Activated CD8-positive, alpha-beta T cell treated with anti-CD3 and anti-CD28 coated beads, Interleukin-2, amount 10 ng/mL, durations not matched to agents 7 days and 5 days (primary cell): ENCODE results near the gene ARHGAP26. TPM values are rescaled to one million over a fixed set of nuclear protein-coding genes. Genes with fewer than 3 reads are reported as not detected.

Experiments
- ATAC-seq: fragments of 150-1000 bp; cut with Tn5 transposase; one replicate; pipeline ENCODE4 v1.10.0; 2021; ENCODE audit warnings: moderate library complexity
- CTCF ChIA-PET: fragments of 350-600 bp; sonication (Branson Sonifier 250); formaldehyde crosslinking; loops from one replicate; lab custom pipeline; 2021; ENCODE audit warnings: antibody characterized with exemption; lab: Charles Lee
- POLR2A ChIA-PET: fragments of 350-600 bp; sonication (Branson Sonifier 250); formaldehyde crosslinking; loops from one replicate; lab custom pipeline; 2021; ENCODE audit warnings: antibody characterized with exemption; lab: Charles Lee
- DNase-seq: peaks from one replicate; pipeline ENCODE4 v3.0.0-alpha.2; 2020
- H3K27ac Mint-ChIP-seq: one replicate; pipeline ENCODE4 v1.8.0; 2021; ENCODE audit warnings: mild to moderate bottlenecking, mixed read lengths
- H3K27me3 Mint-ChIP-seq: one replicate; pipeline ENCODE4 v1.8.0; 2021; ENCODE audit warnings: low read depth, mixed read lengths
- H3K36me3 Mint-ChIP-seq: one replicate; pipeline ENCODE4 v1.8.0; 2021; ENCODE audit warnings: low read depth, mixed read lengths
- H3K4me1 Mint-ChIP-seq: one replicate; pipeline ENCODE4 v1.8.0; 2021; ENCODE audit warnings: low read depth, mixed read lengths
- H3K4me3 Mint-ChIP-seq: one replicate; pipeline ENCODE4 v1.8.0; 2021; ENCODE audit warnings: mild to moderate bottlenecking, mixed read lengths
- H3K9me3 Mint-ChIP-seq: one replicate; pipeline ENCODE4 v1.8.0; 2022; ENCODE audit warnings: mixed read lengths; ENCODE audit not compliant: insufficient read depth
- total RNA-seq, 2 experiments: library from RNA; stranded (reverse); gene quantifications; one replicate each; pipeline ENCODE4 v1.2.3, GENCODE V29; 2021

Gene ARHGAP26
- total RNA-seq, 2 experiments from 2014 or later = 25.4 to 30.3 TPM

DNA sequence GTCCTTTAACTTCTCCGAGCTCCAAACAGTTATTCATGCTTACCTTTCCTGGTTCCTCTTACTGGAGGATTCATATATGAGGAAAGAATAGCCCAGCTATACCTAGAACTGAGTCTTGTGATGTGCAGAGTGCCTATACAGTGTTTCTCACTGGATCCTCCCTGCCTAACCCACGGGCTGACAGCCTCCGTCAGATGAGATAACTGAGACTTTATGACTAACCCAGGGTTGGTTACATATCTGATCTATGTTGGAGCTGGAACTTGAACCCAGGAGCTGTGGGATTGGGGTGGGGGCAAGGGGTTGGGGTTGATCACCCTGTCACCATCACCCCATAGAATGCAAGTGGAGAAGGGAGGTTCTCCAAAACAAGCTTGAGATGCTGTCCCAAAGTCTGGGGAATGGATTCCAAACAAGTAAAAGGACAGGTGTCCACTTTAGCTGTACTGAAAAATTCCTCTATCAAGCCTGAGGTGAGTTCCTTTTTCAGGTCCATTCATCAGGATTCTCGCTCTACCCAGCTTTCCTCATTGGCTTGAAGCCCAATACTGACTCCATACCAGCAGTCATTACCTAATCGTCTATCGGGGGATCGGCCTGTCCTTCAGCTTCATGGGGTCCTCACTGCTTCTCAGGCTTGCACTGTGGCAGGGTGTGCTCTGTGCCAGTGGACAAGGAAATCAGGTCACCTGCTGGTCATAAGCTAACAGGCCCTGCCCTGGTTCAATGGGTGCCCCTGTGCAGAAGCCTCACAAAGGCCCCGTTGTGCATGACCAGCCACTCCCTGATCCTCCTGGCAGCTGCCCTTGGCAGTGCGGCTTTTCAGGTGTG lies 100.6 kb downstream of the ARHGAP26 start:
- H3K9me3 Mint-ChIP-seq = no peaks in the 10 kb centered on the region
- H3K27me3 Mint-ChIP-seq = no peaks in the 10 kb centered on the region
- peaks cover 16% of the 10 kb centered on the region for H3K4me1 Mint-ChIP-seq
- no peak overlapping the region for H3K4me3 Mint-ChIP-seq
- H3K36me3 Mint-ChIP-seq = no peaks in the 10 kb centered on the region
- POLR2A ChIA-PET = interaction anchor here (1.1 kb wide), 1 partner anchor 25 kb away, joined by 3 read pairs; no protein-coding TSS in a partner anchor
- DNase-seq = no peak
- ATAC-seq = no peak
- CTCF ChIA-PET = interaction anchor here (0.6 to 21.9 kb wide), 11 partner anchors 9 to 171 kb away, joined by 3 to 468 read pairs (median 6); partner anchors contain the start of gene ARHGAP26
- H3K27ac Mint-ChIP-seq = no peak overlapping the region

DNA sequence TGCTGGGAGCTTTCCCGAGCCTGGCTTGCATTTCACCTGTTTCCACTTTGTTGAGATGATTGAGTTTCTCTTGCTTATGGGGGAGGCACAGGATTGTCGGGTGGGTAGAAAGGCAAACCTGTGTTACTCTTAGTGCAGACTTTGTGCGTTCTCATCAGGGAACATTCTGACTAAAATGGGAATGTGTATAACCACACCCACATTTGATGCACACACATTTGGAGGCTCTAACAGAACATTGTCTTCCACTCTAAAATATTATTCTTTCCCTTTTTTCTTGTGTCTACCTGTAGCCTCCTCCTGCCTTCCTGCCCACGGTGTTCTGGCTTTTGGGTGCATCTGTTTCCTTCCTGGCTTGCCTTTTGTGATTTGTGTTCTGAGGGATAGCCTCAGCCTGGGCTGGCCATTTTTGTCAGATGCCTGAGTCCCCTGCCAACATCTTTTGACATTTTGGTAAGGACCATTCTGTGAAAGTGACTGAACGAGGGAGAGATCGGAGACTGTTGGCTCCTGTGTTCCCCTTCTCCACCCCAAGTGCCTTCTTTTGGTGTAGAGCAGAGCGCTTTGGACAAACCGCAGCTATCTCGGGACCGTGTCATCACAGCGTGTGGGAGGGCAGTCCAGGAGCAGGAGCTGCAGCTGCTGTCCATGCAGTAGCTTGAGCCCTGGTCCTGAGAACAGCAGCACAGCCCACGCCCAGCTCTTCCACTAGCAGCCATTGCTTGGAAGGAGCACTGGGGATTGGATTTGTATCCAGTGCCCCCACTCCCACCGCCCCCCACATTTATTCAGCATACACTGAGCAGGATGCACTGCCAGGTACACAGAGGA lies 101.4 kb downstream of the ARHGAP26 start:
- no peak for ATAC-seq
- no peaks in the 10 kb centered on the region for H3K36me3 Mint-ChIP-seq
- H3K27me3 Mint-ChIP-seq = no peaks in the 10 kb centered on the region
- no peaks in the 10 kb centered on the region for H3K9me3 Mint-ChIP-seq
- no peak for DNase-seq
- H3K4me3 Mint-ChIP-seq = no peak overlapping the region
- ChIA-PET CTCF (interaction anchor here (0.6 to 21.9 kb wide), 9 partner anchors 8 to 172 kb away, joined by 3 to 468 read pairs (median 6); partner anchors contain the start of gene ARHGAP26), POLR2A (interaction anchor here (1.1 kb wide), 1 partner anchor 26 kb away, joined by 3 read pairs; no protein-coding TSS in a partner anchor)
- peaks cover 15% of the 10 kb centered on the region for H3K4me1 Mint-ChIP-seq
- H3K27ac Mint-ChIP-seq = no peak overlapping the region

DNA sequence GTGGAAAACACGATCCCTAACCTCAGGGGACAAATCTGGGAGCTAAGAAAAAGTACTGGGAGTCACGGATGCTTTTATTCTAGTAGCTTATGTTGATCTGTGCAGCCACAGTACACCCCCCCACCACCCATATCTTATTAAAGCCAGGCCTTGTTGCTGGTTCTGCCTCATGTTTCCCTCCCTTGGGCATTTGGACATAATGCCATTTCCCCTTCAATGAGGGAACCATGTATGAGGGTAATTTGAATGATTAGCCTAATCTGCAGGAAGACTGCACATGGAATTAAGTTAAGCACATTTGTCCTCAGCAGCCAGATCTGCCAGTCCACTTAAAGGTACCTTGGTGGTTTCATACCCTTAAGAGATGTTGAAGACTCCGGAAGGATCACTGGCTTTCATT lies 102.0 kb downstream of the ARHGAP26 start:
- ChIA-PET CTCF (interaction anchor here (1.2 to 21.9 kb wide), 5 partner anchors 9 to 154 kb away, joined by 3 to 468 read pairs (median 7); no protein-coding TSS in a partner anchor), POLR2A (interaction anchor here (0.6 kb wide), 1 partner anchor 154 kb away, joined by 3 read pairs; no protein-coding TSS in a partner anchor)
- no peak for DNase-seq
- Mint-ChIP-seq H3K4me1 (peaks cover 8% of the 10 kb centered on the region), H3K27ac (no peak overlapping the region), H3K4me3 (no peak overlapping the region), H3K9me3 (no peaks in the 10 kb centered on the region), H3K27me3 (no peaks in the 10 kb centered on the region), H3K36me3 (no peaks in the 10 kb centered on the region)
- no peak for ATAC-seq

DNA sequence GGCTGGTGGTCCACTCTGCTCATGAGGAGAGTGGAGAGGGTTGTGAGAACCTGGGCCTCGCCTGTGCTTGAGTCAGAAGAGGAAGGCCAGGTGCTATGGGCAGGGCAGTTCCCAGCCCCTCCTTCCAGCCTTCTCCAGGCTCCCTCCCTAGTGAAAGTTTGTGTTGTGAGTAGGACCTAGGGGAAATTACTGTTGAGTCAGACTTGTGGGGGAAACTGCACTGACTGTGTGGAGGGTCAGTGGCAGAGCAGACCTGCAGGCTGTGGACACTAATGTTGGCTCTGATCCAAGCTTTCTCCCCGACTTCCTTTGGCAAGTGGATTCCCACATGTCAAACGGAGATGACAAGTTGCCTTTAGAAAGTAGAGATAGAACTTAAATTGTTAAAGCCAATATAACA lies 102.6 kb downstream of the ARHGAP26 start:
- ATAC-seq (no peak), DNase-seq (no peak)
- CTCF ChIA-PET = interaction anchor here (1.0 to 21.9 kb wide), 5 partner anchors 16 to 154 kb away, joined by 4 to 468 read pairs (median 8); no protein-coding TSS in a partner anchor

DNA sequence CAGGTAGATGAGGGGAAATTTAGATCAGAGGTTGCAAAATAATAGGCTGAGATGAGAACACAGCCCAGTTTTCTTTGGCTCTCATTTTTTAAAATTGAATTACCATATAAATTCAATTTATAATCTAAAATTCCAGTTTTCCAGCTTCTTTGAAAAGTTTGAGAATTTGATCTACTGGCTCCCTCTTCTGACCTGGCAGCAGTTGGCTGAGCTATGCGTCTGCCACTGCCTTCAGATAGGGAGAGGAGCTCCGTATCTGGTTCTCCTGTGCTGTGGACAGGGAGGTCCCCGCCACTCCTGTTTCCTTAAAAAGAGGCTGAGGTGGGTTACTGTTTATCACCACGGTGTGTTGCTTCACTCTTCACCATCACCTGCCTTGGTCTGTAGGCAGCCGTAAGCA lies 103.7 kb downstream of the ARHGAP26 start:
- no peaks in the 10 kb centered on the region for H3K9me3 Mint-ChIP-seq
- H3K36me3 Mint-ChIP-seq = no peaks in the 10 kb centered on the region
- ATAC-seq (no peak), DNase-seq (no peak)
- H3K27ac Mint-ChIP-seq = no peak overlapping the region
- POLR2A ChIA-PET = interaction anchor here (0.7 kb wide), 1 partner anchor 50 kb away, joined by 3 read pairs; no protein-coding TSS in a partner anchor
- CTCF ChIA-PET = interaction anchor here (1.0 to 21.9 kb wide), 4 partner anchors 11 to 155 kb away, joined by 3 to 468 read pairs (median 18); no protein-coding TSS in a partner anchor
- no peaks in the 10 kb centered on the region for H3K27me3 Mint-ChIP-seq
- peaks cover 3% of the 10 kb centered on the region for H3K4me1 Mint-ChIP-seq
- no peak overlapping the region for H3K4me3 Mint-ChIP-seq

More for the DNA sequence above, 102.6 kb downstream of the ARHGAP26 start:
- Mint-ChIP-seq H3K4me1 (peaks cover 3% of the 10 kb centered on the region), H3K27ac (no peak overlapping the region), H3K9me3 (no peaks in the 10 kb centered on the region), H3K36me3 (no peaks in the 10 kb centered on the region), H3K4me3 (no peak overlapping the region), H3K27me3 (no peaks in the 10 kb centered on the region)
- POLR2A ChIA-PET = interaction anchor here (0.6 kb wide), 1 partner anchor 155 kb away, joined by 3 read pairs; no protein-coding TSS in a partner anchor

DNA sequence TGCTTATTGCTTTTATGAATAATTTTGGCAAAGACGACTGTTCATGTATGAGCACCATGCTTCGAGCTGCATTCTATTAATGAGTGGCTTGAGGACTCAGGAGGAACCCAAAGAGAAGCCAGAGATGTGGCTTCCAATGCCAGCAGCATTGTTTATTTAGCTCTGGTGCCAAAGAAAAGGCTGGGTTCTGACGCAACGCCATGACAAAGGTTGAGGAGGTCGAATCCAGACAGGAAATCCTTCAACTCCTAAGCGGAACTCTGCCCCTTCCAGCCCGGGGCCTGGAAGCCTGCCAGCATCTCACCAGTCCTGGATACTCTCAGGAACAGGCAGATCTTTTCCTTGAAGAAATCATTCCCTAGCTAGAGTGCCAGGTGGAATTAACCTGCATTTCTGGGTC lies 104.4 kb downstream of the ARHGAP26 start:
- Mint-ChIP-seq H3K27me3 (no peaks in the 10 kb centered on the region), H3K36me3 (no peaks in the 10 kb centered on the region), H3K4me3 (no peak overlapping the region), H3K9me3 (no peaks in the 10 kb centered on the region), H3K4me1 (peaks cover 3% of the 10 kb centered on the region), H3K27ac (no peak overlapping the region)
- no peak for ATAC-seq
- no peak for DNase-seq
- CTCF ChIA-PET = interaction anchor here (1.0 to 21.9 kb wide), 6 partner anchors 8 to 156 kb away, joined by 3 to 468 read pairs (median 8); no protein-coding TSS in a partner anchor
- POLR2A ChIA-PET = no interaction called here

DNA sequence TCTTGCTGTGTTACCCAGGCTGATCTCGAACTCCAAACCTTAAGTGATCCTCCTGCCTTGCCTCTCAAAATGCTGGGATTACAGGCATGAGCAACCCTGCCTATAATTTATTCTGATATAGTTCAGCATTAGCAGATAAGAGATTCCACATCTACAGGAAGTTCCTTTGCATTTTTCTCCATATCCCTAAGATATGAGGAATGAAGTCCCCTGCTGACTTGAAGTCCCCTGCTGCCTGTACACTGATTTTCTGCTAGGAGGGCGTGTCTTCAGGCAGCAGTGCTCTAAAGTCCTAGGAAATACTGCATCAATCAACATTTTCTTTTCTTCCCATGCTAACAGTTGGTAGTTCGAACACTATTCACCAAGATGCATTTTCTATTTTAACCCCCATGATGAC lies 105.8 kb downstream of the ARHGAP26 start:
- POLR2A ChIA-PET = interaction anchor here (0.9 kb wide), 1 partner anchor 106 kb away, joined by 3 read pairs; the partner anchor contains the start of gene ARHGAP26
- Mint-ChIP-seq H3K27ac (no peak overlapping the region), H3K4me3 (no peak overlapping the region), H3K4me1 (peaks cover 3% of the 10 kb centered on the region), H3K9me3 (no peaks in the 10 kb centered on the region), H3K36me3 (no peaks in the 10 kb centered on the region), H3K27me3 (no peaks in the 10 kb centered on the region)
- ATAC-seq (no peak), DNase-seq (no peak)
- CTCF ChIA-PET = interaction anchor here (1.2 to 21.9 kb wide), 6 partner anchors 9 to 158 kb away, joined by 3 to 468 read pairs (median 18); no protein-coding TSS in a partner anchor

DNA sequence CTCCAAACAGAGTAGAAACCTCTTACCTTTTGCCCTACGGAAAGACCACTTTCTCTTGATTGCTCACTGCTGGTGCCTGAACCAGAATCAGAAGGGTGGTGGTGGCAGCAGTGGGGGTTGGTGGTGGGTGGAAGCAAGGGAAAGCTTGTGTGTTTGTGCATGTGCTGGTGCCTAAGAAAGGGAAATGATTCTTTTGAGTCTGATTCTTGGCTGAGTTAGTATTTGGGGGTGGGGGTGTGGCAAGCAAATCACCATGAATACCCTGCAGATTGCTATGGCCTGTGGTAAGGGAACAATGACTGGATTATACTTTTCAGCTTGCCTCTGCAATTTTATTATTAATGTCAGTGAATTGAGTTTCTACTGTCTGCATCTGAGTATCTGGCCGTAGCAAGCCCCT lies 106.6 kb downstream of the ARHGAP26 start:
- H3K36me3 Mint-ChIP-seq = no peaks in the 10 kb centered on the region
- no peak overlapping the region for H3K27ac Mint-ChIP-seq
- ChIA-PET CTCF (interaction anchor here (1.3 to 21.9 kb wide), 4 partner anchors 11 to 158 kb away, joined by 3 to 468 read pairs (median 234); no protein-coding TSS in a partner anchor), POLR2A (no interaction called here)
- no peaks in the 10 kb centered on the region for H3K9me3 Mint-ChIP-seq
- DNase-seq (no peak), ATAC-seq (no peak)
- H3K27me3 Mint-ChIP-seq = no peaks in the 10 kb centered on the region
- no peak overlapping the region for H3K4me3 Mint-ChIP-seq
- H3K4me1 Mint-ChIP-seq = no peaks in the 10 kb centered on the region

DNA sequence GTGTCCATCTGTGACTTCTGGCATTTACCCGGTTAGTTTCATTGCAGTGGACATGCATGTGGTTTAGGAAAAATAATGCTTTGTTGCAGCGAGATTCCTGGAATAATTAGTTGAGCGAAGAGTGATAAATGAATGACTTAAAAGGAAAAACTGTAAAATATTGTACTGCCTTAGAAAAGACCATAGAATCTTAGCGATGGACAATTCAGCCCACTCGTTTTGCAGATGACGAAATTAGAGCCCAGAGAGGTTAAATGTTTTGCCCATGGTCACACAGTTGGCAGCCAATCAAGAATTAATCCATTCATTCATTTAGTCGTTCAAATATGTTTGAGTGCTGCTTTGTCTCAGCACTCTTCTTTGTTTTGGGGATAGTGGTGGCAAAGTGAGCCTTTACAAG lies 107.9 kb downstream of the ARHGAP26 start:
- Mint-ChIP-seq H3K4me1 (no peaks in the 10 kb centered on the region), H3K36me3 (no peaks in the 10 kb centered on the region), H3K27me3 (no peaks in the 10 kb centered on the region), H3K9me3 (no peaks in the 10 kb centered on the region), H3K27ac (no peak overlapping the region), H3K4me3 (no peak overlapping the region)
- CTCF ChIA-PET = interaction anchor here (0.8 to 21.9 kb wide), 6 partner anchors 10 to 160 kb away, joined by 3 to 468 read pairs (median 25); no protein-coding TSS in a partner anchor
- POLR2A ChIA-PET = no interaction called here
- ATAC-seq (no peak), DNase-seq (no peak)

DNA sequence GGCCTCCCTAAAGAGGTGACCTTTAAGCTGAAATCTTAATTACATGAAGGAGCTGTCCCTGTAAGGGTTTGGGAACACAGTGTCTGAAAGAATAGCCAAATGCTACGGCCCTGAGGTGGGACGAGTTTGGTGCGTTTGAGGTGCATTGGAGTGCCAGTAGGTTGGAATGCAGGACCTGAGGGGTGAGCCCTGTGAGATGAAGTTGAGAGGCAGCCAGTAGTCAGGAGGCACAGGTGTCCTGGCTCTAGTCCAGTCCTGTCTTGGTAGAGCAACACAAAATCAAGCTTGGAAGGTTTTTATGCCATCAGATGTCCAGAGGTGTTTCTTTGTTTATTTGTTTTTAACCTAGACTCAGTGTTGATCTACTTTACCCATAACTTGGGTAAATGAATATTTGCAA lies 108.5 kb downstream of the ARHGAP26 start:
- Mint-ChIP-seq H3K27me3 (no peaks in the 10 kb centered on the region), H3K4me3 (no peak overlapping the region), H3K36me3 (no peaks in the 10 kb centered on the region), H3K4me1 (no peaks in the 10 kb centered on the region), H3K27ac (no peak overlapping the region), H3K9me3 (no peaks in the 10 kb centered on the region)
- no peak for ATAC-seq
- no peak for DNase-seq
- CTCF ChIA-PET = interaction anchor here (0.8 to 21.9 kb wide), 10 partner anchors 10 to 223 kb away, joined by 3 to 468 read pairs (median 18); partner anchors contain the start of gene ARHGAP26
- POLR2A ChIA-PET = no interaction called here
